HG03103 (cell line): ENCODE data around the gene FXYD3.

ENCODE experiments used
- ATAC-seq: cut with Tn5 transposase; IDR thresholded peaks from one replicate; pipeline ENCODE4 v1.9.1; 2021; ENCODE audit warnings: low read depth; ENCODE audit not compliant: unreplicated experiment

FXYD3 gene

DNA sequence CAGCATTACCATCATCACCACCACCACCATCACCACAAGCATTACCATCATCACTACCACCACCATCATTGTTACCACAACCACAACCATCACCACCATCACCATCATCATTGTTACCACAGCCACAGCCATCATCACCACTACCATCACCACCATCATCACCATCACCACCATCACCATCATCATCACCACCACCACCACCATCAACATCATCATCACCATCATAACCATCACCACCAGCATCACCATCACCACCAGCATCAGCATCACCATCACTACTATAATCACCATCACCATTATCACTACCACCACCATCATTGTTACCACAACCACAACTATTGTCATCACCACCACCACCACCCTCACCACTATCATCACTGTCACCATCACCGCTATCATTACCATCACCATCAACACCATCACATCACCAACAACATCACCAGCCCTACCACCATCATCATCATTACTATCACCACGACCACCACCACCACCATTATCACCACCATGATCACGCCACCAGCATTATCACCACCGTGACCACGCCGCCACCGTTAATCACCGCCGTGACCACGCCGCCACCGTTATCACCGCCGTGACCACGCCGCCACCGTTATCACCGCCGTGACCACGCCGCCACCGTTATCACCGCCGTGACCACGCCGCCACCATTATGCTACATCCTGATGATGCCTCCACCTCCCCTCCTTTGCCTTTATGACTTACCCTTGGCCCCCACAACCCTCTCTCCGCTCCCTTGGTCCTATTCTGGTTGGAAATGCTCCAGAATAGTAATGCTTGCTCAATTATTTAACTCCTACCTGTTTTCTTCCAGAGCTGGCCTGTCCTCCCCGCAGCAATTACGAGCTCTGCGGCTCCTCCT is 10.0 kb upstream of the FXYD3 start:
- no peak for ATAC-seq

DNA sequence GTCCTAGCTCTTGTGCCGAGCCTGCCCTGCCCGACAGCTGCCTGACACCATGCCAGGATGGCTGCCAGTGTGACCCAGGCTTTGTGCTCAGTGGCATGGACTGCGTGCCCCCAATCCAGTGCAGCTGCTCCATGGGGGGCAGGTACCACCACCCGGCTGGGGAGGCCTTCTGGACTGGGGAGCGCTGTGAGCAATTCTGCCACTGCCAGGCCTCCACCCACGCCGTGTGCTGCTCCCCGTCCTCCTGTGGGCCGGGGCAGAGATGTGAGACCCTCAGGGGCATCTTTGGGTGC is 9.4 kb upstream of the FXYD3 start:
- no peak for ATAC-seq

DNA sequence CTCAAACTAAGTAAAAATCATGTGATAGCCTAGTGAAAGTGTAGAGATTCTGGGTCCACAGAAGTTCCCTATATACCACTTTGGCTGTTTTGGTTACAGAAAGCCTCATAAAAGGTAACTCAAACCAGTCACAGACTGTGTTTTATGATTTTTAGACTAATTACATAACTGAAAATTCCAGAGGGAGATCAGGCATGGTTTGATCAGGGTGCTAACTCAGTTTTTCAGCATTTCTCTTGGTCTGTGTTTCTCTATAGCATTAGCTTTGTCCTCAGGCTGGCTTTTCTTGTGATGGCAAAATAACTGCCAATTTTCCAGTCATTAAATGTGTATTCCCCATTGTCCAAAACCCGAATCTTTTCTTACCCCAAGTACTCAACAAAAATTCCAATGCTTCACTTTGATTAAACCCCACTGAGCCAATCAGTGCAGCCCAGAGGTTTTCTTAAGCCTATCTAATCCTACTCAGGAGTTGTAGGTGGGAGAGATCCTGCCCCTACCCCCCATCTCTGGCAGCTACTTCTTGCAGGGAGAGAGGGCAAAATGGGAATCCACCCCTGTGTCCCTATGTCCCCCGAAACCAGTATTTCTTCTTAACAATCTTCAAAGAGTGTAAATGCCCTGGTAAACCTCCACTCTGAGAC is 8.6 kb upstream of the FXYD3 start:
- no peak for ATAC-seq

DNA sequence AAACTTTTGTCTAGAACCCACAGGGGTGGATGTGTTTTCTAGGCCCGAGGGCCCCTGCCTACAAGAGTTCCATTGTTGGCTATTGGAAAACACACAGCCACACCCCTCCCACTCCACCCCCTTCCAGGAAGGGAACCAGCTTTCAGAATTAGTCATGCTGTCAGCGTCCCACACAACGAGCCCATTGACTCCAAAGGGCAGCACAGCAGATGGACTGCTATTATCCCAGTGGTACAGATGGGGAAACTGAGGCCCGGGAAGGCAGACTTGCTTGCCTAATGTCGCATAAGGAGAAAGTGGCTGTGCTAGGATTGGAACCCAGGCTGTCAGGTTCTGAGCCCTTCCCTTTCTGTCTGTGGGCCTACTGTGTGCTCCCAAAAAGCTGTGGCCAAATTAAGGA is 8.1 kb upstream of the FXYD3 start:
- no peak for ATAC-seq

DNA sequence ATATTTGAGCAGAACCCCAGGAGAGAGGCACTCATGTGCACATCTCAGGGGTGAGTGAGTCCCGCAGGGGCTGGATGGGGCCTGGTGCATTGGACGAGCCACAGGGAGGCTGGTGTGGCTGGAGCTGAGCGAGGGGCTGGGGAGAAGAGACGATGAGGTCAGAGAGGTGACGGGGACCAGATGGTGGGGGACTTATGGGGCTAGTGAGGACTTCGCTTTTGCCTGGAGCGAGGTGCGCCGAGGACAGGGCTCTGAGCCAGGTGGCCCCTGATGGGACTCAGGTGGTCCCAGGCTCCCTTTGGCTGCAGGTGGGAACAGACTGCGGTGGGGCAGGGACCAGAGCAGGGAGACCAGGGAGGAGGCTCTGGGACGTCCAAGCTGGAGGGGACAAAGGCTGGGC is 6.9 kb upstream of the FXYD3 start:
- ATAC-seq = no peak

DNA sequence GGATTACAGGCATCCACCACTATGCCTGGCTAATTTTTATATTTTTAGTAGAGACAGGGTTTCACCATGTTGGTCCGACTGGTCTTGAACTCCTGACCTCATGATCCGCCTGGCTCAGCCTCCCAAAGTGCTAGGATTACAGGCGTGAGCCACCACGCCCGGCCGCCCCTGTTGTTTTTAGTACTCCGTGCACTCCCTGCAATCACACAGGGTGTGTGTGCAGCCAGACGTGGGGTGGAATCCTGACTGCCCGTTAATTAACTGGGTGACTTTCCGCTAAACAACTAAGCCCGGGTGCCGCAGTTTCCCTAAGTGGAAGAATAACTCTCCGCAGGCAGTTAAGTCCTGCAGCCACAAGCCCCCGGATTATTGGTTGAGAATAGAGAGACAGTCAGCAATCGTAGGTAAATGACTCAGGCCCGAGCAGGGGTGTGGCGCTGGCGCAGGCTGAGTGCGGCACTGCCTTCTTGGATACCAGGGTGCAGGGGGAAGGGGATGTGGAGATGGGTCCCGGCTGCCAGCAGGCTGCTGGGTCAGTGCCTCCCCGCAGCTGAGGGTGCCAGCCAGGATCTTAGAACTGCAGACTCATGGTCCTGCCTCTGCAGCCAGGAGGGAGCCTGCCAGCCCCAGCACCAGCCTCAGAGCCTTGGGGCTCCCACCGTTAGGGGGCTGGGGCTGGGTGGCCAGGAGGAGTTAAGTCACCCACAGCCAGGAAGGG is 6.1 kb upstream of the FXYD3 start:
- ATAC-seq = no peak

DNA sequence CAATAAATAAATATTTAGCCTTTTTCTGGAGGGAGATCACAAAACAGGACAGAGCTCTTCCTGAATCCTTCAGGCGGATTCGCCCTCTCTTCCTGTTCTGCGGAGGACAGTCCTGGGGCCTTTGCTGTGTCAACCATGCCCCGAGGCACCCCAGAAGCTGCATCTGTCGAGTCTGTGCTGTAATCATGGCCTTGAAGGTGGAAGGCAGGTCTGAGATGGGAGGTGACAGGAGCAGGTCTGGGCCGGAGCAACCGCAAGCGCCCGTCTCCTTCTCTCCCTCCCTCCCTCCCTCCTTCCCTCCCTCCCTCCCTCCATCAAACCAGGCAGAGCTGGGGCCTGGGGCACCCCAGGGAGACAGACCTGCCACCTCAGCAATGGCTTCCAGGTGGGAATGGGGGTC is 4.6 kb upstream of the FXYD3 start:
- no peak for ATAC-seq

DNA sequence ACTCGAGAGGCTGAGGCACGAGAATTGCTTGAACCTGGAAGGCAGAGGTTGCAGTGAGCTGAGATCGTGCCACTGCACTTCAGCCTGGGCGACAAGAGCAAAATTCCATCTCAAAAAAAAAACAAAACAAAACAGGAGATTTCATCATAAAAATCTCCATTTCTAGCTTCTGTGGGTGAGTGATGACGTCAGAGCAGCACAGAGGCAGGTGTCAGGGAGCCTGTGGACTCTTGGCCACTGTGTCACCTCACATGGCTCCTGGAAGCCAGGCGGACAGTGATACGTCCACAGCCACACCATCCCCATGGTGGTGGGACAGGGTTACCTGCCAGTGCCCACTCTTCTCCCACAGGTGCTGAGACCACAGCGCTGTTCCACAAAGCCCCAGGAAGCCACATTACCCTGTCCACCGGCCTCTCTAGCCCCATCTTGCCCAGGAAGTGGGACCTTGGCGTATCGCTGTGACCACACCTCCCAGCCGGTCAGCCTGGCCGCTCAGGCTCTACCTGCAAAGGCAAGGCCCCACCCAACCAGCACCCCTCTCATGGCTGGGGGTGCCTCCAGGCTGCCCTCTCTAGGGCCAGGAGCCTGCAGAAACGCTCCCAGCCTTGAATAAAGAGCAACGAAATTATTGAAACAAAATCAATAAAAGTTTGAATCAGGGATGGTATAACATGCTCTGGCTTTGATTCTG is 2.5 kb upstream of the FXYD3 start:
- no peak for ATAC-seq

DNA sequence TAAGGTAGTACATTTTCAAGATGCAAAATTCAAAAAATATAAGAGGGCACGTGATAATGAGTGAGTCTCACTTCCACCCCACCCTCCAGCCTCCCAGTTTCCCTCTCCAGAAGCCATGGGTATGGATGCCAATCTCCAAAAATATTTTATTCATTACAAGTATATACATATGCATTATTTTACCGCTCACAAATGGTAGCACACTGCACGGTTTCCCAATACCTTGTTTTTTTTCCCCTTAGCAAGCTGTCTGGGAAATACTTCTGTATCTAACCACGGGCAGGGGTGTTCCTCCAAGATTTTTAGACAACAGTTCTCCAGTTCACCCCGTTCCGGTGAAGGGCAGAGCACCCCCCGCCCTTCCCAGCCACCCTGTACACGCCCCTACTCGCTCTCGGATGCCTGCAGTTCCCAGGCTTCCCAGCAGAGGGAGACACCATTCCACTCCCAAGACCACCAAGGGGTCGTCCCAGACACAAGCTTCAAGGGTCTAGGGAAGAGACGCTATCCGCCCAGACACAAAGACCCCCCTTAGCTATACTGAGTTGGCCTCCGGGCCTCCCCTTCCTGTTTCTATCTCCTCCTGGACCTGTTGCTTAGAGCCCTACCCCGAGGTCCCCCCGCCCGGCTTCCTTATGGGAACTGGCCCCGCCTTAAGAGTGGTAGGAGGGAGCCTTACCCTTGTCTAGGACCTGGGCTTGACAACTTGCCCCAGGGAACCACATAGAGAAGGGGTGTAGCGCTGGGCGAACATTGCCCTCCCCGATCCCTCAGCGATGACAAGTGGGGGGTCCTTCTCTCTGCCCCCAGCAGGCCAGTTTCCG is 1.1 kb upstream of the FXYD3 start:
- ATAC-seq = no peak

DNA sequence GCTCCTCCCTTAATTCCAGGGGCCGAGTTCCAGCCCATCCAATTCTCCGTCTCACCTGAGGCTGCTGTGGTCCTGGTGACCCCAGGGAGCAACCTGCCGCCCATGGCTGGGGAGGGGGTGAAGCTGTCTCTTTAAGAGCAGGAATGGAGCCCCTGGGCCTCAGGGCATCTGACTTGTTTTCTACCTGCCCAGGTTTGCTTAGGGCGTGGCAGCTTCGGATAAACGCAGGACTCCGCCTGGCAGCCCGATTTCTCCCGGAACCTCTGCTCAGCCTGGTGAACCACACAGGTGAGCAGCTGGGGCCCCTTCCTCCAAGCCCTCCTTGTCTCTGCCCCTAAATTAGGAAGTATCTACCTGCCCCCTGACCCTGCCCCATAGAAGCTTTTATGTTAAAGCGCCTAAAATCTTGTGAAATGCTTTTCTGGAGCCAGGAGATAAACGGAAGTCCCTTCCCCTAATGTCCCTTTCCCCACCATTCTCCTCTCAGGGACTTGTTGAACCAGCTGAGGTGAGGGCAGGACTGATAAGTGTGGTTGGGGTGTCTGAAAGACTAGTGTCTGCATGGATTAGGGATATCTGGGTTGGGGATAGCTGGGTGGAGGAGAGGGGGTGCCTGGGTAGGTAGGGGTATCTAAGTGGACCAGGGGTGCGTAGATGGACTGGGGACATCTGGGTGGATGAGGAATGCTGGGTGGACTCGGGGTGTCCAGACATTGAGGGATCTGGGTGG is 614 bp downstream of the FXYD3 start:
- ATAC-seq = no peak

DNA sequence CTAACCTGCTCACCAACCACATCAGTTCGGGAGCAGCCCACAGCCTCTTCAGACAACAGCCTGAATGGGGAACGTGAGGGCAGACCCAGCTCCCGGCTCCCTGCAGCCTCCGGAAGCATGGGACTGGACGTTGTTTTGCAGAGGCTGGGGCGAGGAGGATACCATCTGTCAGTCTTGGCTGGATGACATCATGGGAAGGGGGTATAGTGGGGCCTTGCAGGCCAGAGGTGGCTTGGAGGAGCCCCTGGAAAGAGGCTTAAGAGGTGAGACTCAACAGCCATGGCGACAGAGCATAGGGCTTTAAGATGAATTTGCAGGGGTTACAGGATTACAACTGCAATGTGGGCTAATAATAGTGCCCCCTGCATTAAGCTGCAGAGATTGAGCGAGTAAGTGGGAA is 1.5 kb downstream of the FXYD3 start:
- ATAC-seq = no peak

DNA sequence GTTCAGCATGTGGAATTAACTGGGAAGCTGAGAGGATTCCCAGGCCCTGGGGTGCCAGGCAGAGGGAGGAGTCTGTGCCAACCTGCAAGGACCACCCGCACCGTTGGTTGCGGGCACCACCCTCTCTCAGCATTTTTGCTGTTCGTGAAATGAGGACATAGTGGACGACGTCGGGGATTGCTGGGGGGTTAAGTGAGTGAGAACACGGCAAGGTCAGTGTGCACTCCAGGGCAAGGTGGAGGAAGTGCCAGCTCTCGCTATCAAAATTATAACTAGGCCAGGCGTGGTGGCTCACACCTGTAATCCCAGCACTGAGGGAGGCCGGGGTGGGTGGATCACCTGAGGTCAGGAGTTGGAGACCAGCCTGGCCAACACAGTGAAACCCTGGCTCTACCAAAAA is 2.2 kb downstream of the FXYD3 start:
- no peak for ATAC-seq

DNA sequence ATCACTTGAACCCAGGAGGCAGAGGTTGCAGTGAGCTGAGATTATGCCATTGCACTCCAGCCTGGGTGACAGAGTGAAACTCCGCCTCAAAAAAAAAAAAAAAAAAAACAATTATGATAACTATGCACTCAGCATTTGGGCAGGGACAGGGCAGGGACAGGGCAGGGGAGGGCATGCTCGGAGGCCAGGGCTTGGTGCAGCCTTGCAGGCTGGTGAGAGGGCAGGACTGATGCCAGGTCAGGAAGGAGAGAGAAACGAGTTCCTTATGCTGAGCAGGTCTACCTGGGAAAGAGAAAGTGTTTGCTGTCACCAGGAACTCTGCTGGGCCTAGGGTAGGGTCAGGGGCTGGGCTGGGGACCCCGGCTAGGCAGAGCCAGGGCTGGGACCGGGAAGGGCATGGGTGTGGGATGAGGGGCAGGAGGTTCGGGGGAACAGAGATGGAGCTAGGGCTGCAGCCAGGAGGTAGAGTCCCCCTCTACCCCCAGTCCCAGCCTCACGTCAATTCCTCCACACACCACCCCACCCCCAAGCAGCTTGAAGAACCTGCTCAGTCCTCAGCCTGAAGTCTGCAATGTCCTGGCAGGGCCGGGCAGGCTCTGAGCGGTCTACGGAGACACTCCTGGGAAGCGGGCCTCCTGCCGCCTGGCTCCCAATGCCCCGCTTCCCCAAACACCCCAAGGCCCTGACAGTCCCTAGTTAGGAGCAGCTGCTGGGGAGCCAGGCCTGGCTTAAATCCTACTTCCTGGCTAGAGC is 2.8 kb downstream of the FXYD3 start:
- no peak for ATAC-seq

DNA sequence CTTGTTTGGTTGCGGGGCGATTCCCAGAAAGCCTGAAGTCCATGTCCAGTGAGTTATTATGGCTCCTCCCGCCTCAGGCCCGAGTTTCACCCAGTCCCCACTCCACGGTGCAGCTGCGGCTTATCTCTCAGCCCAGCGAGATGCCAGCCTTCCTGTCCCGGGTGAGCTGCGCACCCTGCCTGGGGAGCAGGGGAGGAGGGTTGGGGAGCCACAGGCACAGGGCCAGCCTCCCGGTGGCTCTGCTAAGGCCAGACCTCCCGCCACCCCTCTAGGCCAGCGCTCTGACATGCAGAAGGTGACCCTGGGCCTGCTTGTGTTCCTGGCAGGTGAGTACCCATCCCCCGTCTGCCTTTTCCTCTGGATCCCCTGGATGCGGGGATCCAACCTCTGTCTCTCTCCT is 3.5 kb downstream of the FXYD3 start:
- ATAC-seq = no peak

DNA sequence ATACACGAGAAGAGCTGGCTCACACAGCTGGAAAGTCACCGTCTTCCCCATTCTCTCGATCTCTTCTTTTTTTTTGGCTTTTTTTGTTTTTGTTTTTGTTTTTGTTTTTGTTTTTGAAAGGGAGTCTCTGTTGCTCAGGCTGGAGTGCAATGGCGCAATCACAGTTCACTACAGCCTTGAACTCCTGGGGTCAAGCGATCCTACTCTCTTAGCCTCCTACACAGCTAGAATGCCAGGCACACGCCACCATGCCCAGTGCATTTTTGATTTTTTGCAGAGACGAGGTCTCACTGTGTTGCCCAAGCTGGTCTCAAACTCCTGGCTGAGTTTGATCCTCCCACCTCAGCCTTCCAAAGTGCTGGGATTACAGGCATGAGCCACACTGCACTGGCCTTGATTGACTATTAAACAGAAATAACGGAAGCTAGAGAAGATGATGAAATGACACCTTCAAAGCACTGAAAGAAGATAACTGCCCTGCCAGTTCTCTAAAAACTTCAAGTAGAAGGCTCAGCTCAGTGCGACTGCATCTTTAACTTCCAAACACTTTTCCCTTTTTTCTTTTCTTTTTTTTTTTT is 4.0 kb downstream of the FXYD3 start:
- ATAC-seq = no peak

DNA sequence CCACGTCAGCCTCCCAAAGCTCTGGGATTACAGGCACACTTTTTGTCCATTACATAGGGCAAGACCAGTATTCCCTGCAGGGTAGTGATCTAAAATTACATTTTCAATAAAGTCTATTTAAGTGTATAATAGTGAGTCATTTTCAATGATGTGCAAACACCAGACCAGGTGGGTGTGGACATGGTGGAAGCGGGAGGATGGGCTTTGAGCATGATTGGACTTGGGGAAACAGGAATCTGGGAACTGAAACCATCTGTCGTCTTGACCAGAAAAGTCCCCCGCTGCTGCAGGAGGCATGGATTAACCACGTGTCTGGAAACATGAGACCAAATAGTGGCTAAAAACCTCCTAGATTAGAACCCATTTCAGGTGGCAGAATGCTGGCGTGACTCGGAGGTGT is 4.9 kb downstream of the FXYD3 start:
- no peak for ATAC-seq

DNA sequence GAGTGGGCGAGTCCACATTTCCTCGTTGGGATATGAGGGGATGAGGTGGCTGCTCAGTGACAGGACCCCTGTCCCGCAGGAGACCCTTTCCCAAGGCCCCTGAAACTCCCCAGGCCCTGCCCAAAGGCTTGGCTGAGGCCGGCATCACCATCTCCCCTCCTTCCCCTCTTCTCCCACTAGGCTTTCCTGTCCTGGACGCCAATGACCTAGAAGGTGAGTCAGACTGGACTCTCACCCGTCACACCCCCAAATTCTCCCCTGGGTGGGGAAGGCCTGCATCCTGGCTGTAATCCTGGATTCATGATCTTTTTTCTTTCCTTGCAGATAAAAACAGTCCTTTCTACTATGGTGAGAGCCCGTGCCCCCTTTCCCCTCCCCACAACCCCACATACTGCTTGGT is 5.3 kb downstream of the FXYD3 start:
- no peak for ATAC-seq

DNA sequence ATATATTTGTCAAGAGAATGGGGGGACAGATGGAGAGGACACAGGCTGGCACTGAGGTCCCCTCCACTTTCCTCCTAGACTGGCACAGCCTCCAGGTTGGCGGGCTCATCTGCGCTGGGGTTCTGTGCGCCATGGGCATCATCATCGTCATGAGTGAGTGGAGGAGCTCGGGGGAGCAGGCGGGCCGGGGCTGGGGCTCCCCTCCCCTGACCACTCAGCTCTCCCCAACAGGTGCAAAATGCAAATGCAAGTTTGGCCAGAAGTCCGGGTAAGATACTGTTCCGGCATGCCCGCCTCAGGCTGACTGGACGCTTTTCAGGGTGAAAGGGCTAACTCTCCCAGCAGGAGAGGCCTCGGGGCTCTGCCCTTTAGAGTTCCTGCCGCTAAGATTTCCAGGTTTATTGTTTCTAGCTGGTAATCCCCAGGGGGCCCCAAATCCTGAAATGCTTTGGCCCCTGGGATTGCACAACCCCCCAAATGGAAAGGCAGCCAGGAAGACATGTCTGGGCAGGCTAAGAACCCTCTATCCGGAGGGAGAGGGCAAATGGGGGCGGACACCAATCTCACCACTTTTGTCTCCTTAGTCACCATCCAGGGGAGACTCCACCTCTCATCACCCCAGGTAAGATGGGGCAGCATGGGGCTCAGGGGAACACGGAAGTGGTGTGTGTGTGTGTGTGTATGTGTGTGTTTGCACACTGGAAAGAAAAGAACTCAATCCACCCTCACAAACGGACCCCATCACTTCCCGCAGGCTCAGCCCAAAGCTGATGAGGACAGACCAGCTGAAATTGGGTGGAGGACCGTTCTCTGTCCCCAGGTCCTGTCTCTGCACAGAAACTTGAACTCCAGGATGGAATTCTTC is 7.3 kb downstream of the FXYD3 start:
- ATAC-seq = no peak
